Tibial nerve (tissue), 4 donors: ENCODE results near the gene MMP19.

ENCODE experiments used
- EP300 ChIP-seq, 2 donors: sonication (generic); formaldehyde crosslinking; IDR thresholded peaks; one replicate each; pipeline ENCODE4 v1.6.1; 2017; ENCODE audit warnings: antibody characterized with exemption in 2 of 2, mild to moderate bottlenecking in 1 of 2
- POLR2A ChIP-seq, 2 donors: fragments of 450-650 bp; IDR thresholded peaks; one replicate each; pipeline ENCODE4 v1.6.1; 2017; ENCODE audit warnings: antibody characterized with exemption in 2 of 2, mild to moderate bottlenecking in 2 of 2, moderate library complexity in 2 of 2
- TF ChIP-seq, protein P1 (sequence below), 5 experiments: fragments of 200-600 bp in 3 of 5; fragments of 450-650 bp in 2 of 5; sonication (generic) in 3 of 5; IDR thresholded peaks; one replicate each; pipeline ENCODE4 v1.5.1; 2016 to 2019; ENCODE audit warnings: antibody characterized with exemption in 5 of 5, mild to moderate bottlenecking in 3 of 5, moderate library complexity in 2 of 5

GRCh38 chr12:55831447-55831815 is 11.3 kb downstream of the MMP19 start:
- TF ChIP-seq, protein P1, sequence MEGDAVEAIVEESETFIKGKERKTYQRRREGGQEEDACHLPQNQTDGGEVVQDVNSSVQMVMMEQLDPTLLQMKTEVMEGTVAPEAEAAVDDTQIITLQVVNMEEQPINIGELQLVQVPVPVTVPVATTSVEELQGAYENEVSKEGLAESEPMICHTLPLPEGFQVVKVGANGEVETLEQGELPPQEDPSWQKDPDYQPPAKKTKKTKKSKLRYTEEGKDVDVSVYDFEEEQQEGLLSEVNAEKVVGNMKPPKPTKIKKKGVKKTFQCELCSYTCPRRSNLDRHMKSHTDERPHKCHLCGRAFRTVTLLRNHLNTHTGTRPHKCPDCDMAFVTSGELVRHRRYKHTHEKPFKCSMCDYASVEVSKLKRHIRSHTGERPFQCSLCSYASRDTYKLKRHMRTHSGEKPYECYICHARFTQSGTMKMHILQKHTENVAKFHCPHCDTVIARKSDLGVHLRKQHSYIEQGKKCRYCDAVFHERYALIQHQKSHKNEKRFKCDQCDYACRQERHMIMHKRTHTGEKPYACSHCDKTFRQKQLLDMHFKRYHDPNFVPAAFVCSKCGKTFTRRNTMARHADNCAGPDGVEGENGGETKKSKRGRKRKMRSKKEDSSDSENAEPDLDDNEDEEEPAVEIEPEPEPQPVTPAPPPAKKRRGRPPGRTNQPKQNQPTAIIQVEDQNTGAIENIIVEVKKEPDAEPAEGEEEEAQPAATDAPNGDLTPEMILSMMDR (IDR thresholded peaks at IDR 0.05): no peak
- TF ChIP-seq POLR2A (IDR thresholded peaks at IDR 0.05): no peak
- no peak for TF ChIP-seq EP300 (IDR thresholded peaks at IDR 0.05)
